Neural cell (in vitro differentiated cells): ENCODE results near the gene TRERF1. TPM values are rescaled to one million over a fixed set of nuclear protein-coding genes. Genes with fewer than 3 reads are reported as not detected.

Source experiments
- H2AFZ ChIP-seq: fragments of 200-600, 300-800 bp; sonication (generic), shearing (Covaris generic); 2 replicates; pipeline ENCODE4 v1.6.0; 2014; ENCODE audit warnings: low read depth, mild to moderate bottlenecking, antibody characterized with exemption, low read length, moderate library complexity
- H3F3A ChIP-seq: fragments of 200-600 bp; shearing (Covaris generic); 2 replicates; pipeline ENCODE4 v1.6.1; 2016; ENCODE audit warnings: mild to moderate bottlenecking, moderate library complexity, mixed read lengths, antibody characterized with exemption, low read length; ENCODE audit not compliant: insufficient read depth, poor library complexity, severe bottlenecking
- H3K27ac ChIP-seq: fragments of 200-600, 300-800 bp; sonication (generic), shearing (Covaris generic); 2 replicates; pipeline ENCODE4 v1.5.1; 2014; ENCODE audit warnings: mild to moderate bottlenecking, low read length, moderate library complexity
- H3K27me3 ChIP-seq: fragments of 300-800, 200-600 bp; sonication (generic), shearing (Covaris generic); 2 replicates; pipeline ENCODE4 v1.6.0; 2014; ENCODE audit warnings: mild to moderate bottlenecking, low read depth, low read length, moderate library complexity; ENCODE audit not compliant: insufficient read depth
- H3K36me3 ChIP-seq: fragments of 300-800, 200-600 bp; sonication (generic), shearing (Covaris generic); 2 replicates; pipeline ENCODE4 v1.5.1; 2014; ENCODE audit warnings: mild to moderate bottlenecking, antibody characterized with exemption, low read length, moderate library complexity; ENCODE audit not compliant: insufficient read depth
- H3K4me2 ChIP-seq: fragments of 300-800, 200-600 bp; sonication (generic), shearing (Covaris generic); 2 replicates; pipeline ENCODE4 v1.6.0; 2014; ENCODE audit warnings: mild to moderate bottlenecking, low read length
- H3K4me3 ChIP-seq: fragments of 300-800, 200-600 bp; sonication (generic), shearing (Covaris generic); 2 replicates; pipeline ENCODE4 v1.5.1; 2014; ENCODE audit warnings: mild to moderate bottlenecking, low read length, moderate library complexity
- H3K79me2 ChIP-seq: fragments of 200-600 bp; shearing (Covaris generic); replicated peaks from 2 replicates; pipeline ENCODE4 v1.6.0; 2014; ENCODE audit warnings: mild to moderate bottlenecking, low read length, moderate library complexity; ENCODE audit not compliant: insufficient read depth
- H3K9ac ChIP-seq: fragments of 300-800, 200-600 bp; sonication (generic), shearing (Covaris generic); 2 replicates; pipeline ENCODE4 v1.6.1; 2016; ENCODE audit warnings: mild to moderate bottlenecking, low read length, mixed read lengths
- H3K9me2 ChIP-seq: fragments of 200-600 bp; shearing (Covaris generic); 2 replicates; pipeline ENCODE4 v1.6.1; 2016; ENCODE audit warnings: mild to moderate bottlenecking, low read length, mixed read lengths; ENCODE audit not compliant: insufficient read depth
- H3K9me3 ChIP-seq: fragments of 200-600, 300-800 bp; sonication (generic), shearing (Covaris generic); 2 replicates; pipeline ENCODE4 v1.6.1; 2016; ENCODE audit warnings: mild to moderate bottlenecking, mixed run types, low read length, moderate library complexity, mixed read lengths
- H4K20me1 ChIP-seq: fragments of 200-600 bp; shearing (Covaris generic); 2 replicates; pipeline ENCODE4 v1.6.1; 2016; ENCODE audit warnings: mild to moderate bottlenecking, mixed run types; ENCODE audit not compliant: insufficient read depth
- EP300 ChIP-seq: fragments of 450-650 bp; conservative IDR thresholded peaks from 2 replicates; pipeline ENCODE4 v1.6.1; 2014; ENCODE audit warnings: antibody characterized with exemption, mild to moderate bottlenecking, moderate library complexity; ENCODE audit not compliant: poor library complexity, severe bottlenecking
- EZH2 ChIP-seq: fragments of 200-600, 300-800 bp; shearing (Covaris generic), sonication (generic); IDR thresholded peaks from 2 replicates; pipeline ENCODE4 v1.6.1; 2014; ENCODE audit warnings: antibody characterized with exemption, low read length, borderline replicate concordance, mild to moderate bottlenecking; ENCODE audit not compliant: insufficient read depth, poor library complexity, severe bottlenecking
- MXI1 ChIP-seq: fragments of 450-650 bp; conservative IDR thresholded peaks from 2 replicates; pipeline ENCODE4 v1.6.1; 2014; ENCODE audit warnings: antibody characterized with exemption, mild to moderate bottlenecking; ENCODE audit not compliant: poor library complexity, severe bottlenecking
- POLR2AphosphoS5 ChIP-seq: IDR thresholded peaks from 2 replicates; pipeline ENCODE4 v1.6.1; 2012
- RAD21 ChIP-seq: fragments of 450-650 bp; conservative IDR thresholded peaks from 2 replicates; pipeline ENCODE4 v1.6.1; 2014; ENCODE audit warnings: antibody characterized with exemption, mild to moderate bottlenecking, moderate library complexity
- SMC3 ChIP-seq: fragments of 450-650 bp; conservative IDR thresholded peaks from 2 replicates; pipeline ENCODE4 v1.6.1; 2014; ENCODE audit warnings: antibody characterized with exemption, mild to moderate bottlenecking, moderate library complexity; ENCODE audit not compliant: poor library complexity
- TAF1 ChIP-seq: IDR thresholded peaks from 2 replicates; pipeline ENCODE4 v1.6.1; 2012; ENCODE audit warnings: low read depth
- polyA plus RNA-seq: library from polyadenylated mRNA; depleted of rRNA; stranded (reverse); fragments of >200 nt; gene quantifications from 2 replicates; pipeline ENCODE4 v1.2.3, GENCODE V29; 2014
- TF ChIP-seq, protein P1 (sequence below): IDR thresholded peaks from 2 replicates; pipeline ENCODE4 v1.6.1; 2012; ENCODE audit warnings: borderline replicate concordance
- TF ChIP-seq, protein P2 (sequence below): fragments of 450-650 bp; IDR thresholded peaks from 2 replicates; pipeline ENCODE4 v1.5.1; 2014; ENCODE audit warnings: antibody characterized with exemption, mild to moderate bottlenecking, moderate library complexity; ENCODE audit not compliant: poor library complexity, severe bottlenecking

The TRERF1 gene
- polyA plus RNA-seq, 1 donor from 2014 or later = 4.5 TPM

- Histone ChIP-seq H3K9me2 (no peaks in the 10 kb centered on the region), H3K9ac (no peak overlapping the region), H2AFZ (no peak overlapping the region), H3K36me3 (no peaks in the 10 kb centered on the region), H4K20me1 (no peaks in the 10 kb centered on the region), H3K4me3 (no peak overlapping the region), H3K4me2 (no peak overlapping the region), H3K27me3 (no peaks in the 10 kb centered on the region), H3K27ac (no peak overlapping the region), H3K9me3 (no peaks in the 10 kb centered on the region), H3K79me2 (peaks cover 6% of the 10 kb centered on the region), H3F3A (no peaks in the 10 kb centered on the region)
- TF ChIP-seq, protein P1, sequence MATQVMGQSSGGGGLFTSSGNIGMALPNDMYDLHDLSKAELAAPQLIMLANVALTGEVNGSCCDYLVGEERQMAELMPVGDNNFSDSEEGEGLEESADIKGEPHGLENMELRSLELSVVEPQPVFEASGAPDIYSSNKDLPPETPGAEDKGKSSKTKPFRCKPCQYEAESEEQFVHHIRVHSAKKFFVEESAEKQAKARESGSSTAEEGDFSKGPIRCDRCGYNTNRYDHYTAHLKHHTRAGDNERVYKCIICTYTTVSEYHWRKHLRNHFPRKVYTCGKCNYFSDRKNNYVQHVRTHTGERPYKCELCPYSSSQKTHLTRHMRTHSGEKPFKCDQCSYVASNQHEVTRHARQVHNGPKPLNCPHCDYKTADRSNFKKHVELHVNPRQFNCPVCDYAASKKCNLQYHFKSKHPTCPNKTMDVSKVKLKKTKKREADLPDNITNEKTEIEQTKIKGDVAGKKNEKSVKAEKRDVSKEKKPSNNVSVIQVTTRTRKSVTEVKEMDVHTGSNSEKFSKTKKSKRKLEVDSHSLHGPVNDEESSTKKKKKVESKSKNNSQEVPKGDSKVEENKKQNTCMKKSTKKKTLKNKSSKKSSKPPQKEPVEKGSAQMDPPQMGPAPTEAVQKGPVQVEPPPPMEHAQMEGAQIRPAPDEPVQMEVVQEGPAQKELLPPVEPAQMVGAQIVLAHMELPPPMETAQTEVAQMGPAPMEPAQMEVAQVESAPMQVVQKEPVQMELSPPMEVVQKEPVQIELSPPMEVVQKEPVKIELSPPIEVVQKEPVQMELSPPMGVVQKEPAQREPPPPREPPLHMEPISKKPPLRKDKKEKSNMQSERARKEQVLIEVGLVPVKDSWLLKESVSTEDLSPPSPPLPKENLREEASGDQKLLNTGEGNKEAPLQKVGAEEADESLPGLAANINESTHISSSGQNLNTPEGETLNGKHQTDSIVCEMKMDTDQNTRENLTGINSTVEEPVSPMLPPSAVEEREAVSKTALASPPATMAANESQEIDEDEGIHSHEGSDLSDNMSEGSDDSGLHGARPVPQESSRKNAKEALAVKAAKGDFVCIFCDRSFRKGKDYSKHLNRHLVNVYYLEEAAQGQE = no peak
- TF ChIP-seq MXI1 (no peak), EP300 (no peak), SMC3 (no peak)
Observed at GRCh38 chr6:42389736-42390135, 62.0 kb downstream of the TRERF1 start.

- no peak overlapping the region for H3K4me3 ChIP-seq
- no peaks in the 10 kb centered on the region for H4K20me1 ChIP-seq
- no peaks in the 10 kb centered on the region for H3K36me3 ChIP-seq
- no peak overlapping the region for H2AFZ ChIP-seq
- H3K9me3 ChIP-seq = no peaks in the 10 kb centered on the region
- H3K9me2 ChIP-seq = no peaks in the 10 kb centered on the region
- TF ChIP-seq EZH2 (no peak), MXI1 (no peak), SMC3 (no peak), TAF1 (no peak), EP300 (no peak), RAD21 (no peak), POLR2AphosphoS5 (no peak)
- TF ChIP-seq, protein P2, sequence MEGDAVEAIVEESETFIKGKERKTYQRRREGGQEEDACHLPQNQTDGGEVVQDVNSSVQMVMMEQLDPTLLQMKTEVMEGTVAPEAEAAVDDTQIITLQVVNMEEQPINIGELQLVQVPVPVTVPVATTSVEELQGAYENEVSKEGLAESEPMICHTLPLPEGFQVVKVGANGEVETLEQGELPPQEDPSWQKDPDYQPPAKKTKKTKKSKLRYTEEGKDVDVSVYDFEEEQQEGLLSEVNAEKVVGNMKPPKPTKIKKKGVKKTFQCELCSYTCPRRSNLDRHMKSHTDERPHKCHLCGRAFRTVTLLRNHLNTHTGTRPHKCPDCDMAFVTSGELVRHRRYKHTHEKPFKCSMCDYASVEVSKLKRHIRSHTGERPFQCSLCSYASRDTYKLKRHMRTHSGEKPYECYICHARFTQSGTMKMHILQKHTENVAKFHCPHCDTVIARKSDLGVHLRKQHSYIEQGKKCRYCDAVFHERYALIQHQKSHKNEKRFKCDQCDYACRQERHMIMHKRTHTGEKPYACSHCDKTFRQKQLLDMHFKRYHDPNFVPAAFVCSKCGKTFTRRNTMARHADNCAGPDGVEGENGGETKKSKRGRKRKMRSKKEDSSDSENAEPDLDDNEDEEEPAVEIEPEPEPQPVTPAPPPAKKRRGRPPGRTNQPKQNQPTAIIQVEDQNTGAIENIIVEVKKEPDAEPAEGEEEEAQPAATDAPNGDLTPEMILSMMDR = no peak
- TF ChIP-seq, protein P1 = no peak
- no peak overlapping the region for H3K27ac ChIP-seq
- no peaks in the 10 kb centered on the region for H3K79me2 ChIP-seq
- H3K9ac ChIP-seq = no peak overlapping the region
- no peak overlapping the region for H3K4me2 ChIP-seq
- H3F3A ChIP-seq = no peaks in the 10 kb centered on the region
- H3K27me3 ChIP-seq = no peaks in the 10 kb centered on the region
Observed at GRCh38 chr6:42388046-42388445, 63.7 kb downstream of the TRERF1 start.
